Loucy (cell line): ENCODE measurements around the gene EPB41L2.

ENCODE experiments used
- EZH2phosphoT487 ChIP-seq: fragments of 200-600 bp; IDR thresholded peaks from 2 replicates; pipeline ENCODE4 v1.6.1; 2018; ENCODE audit warnings: antibody characterized with exemption, mild to moderate bottlenecking, moderate library complexity, borderline replicate concordance
- TF ChIP-seq, protein P1 (sequence below): fragments of 200-600 bp; sonication (generic); conservative IDR thresholded peaks from 2 replicates; pipeline ENCODE4 v1.5.1; 2014; ENCODE audit warnings: mild to moderate bottlenecking, antibody characterized with exemption, low read length

- TF ChIP-seq, protein P1, sequence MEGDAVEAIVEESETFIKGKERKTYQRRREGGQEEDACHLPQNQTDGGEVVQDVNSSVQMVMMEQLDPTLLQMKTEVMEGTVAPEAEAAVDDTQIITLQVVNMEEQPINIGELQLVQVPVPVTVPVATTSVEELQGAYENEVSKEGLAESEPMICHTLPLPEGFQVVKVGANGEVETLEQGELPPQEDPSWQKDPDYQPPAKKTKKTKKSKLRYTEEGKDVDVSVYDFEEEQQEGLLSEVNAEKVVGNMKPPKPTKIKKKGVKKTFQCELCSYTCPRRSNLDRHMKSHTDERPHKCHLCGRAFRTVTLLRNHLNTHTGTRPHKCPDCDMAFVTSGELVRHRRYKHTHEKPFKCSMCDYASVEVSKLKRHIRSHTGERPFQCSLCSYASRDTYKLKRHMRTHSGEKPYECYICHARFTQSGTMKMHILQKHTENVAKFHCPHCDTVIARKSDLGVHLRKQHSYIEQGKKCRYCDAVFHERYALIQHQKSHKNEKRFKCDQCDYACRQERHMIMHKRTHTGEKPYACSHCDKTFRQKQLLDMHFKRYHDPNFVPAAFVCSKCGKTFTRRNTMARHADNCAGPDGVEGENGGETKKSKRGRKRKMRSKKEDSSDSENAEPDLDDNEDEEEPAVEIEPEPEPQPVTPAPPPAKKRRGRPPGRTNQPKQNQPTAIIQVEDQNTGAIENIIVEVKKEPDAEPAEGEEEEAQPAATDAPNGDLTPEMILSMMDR, result no peak
- no peak for TF ChIP-seq EZH2phosphoT487
Observed at GRCh38 chr6:130814506-130814905, 248.5 kb downstream of the EPB41L2 start.
